Thyroid gland (tissue), 4 donors: Measurements from ENCODE around the gene PDZRN3. TPM values are rescaled to one million over a fixed set of nuclear protein-coding genes. Genes with fewer than 3 reads are reported as not detected.

Experiments used
- DNase-seq, 2 donors: peaks; one replicate each; pipeline ENCODE4 v3.0.0-alpha.2; 2019
- H3K27ac ChIP-seq, 3 donors: fragments of 200-600 bp; sonication (generic); 1 replicate in 2 of 3; 2 replicates in 1 of 3; pipeline ENCODE4 v1.5.1; 2016 to 2019; ENCODE audit warnings: mild to moderate bottlenecking in 1 of 3, moderate library complexity in 1 of 3
- H3K27me3 ChIP-seq: fragments of 200-600 bp; sonication (generic); one replicate; pipeline ENCODE4 v1.5.1; 2019
- H3K36me3 ChIP-seq, 2 donors: fragments of 200-600 bp; sonication (generic); one replicate each; pipeline ENCODE4 v1.5.1; 2016 to 2019
- H3K4me1 ChIP-seq, 2 donors: fragments of 200-600 bp; sonication (generic); one replicate each; pipeline ENCODE4 v1.5.1; 2017 to 2019
- H3K4me3 ChIP-seq, 3 donors: fragments of 200-600 bp; sonication (generic); replicated peaks in 1 of 3; 1 replicate in 2 of 3; 2 replicates in 1 of 3; pipeline ENCODE4 v1.5.1; 2016; ENCODE audit warnings: mild to moderate bottlenecking in 1 of 3
- H3K9me3 ChIP-seq: fragments of 200-600 bp; sonication (generic); one replicate; pipeline ENCODE4 v1.5.1; 2017
- CTCF ChIP-seq, 6 experiments: fragments of 200-600 bp in 3 of 6; fragments of 450-650 bp in 3 of 6; sonication (generic) in 3 of 6; IDR thresholded peaks; one replicate each; pipeline ENCODE4 v1.5.1; 2016 to 2019; ENCODE audit warnings: antibody characterized with exemption in 6 of 6, mild to moderate bottlenecking in 2 of 6, inconsistent platforms in 1 of 6, moderate library complexity in 1 of 6
- POLR2A ChIP-seq, 2 donors: fragments of 450-650 bp; IDR thresholded peaks; one replicate each; pipeline ENCODE4 v1.6.1; 2017; ENCODE audit warnings: antibody characterized with exemption in 2 of 2, mild to moderate bottlenecking in 2 of 2, moderate library complexity in 1 of 2
- WGBS, 2 donors: methylation state at CpG; one replicate each; pipeline ENCODE4 v1.1.5; 2017; 5-methylcytosine and 5-hydroxymethylcytosine counted together
- intact Hi-C: fragments of 100-400 bp; cut with DNase I; formaldehyde crosslinking; loops from one replicate; pipeline ENCODE4 v1.15.1; 2023
- total RNA-seq, 4 donors: library from RNA; depleted of rRNA; stranded (reverse); fragments of >200 nt; gene quantifications; one replicate each; pipeline ENCODE4 v1.2.3, GENCODE V29; 2016

Gene PDZRN3
- total RNA-seq, 4 donors from 2014 or later, result 4.4 to 8.3 (median 6.0) TPM

GRCh38 chr3:73665286-73665685, 40.5 kb upstream of the PDZRN3 start:
- Histone ChIP-seq H3K9me3 (no peaks in the 10 kb centered on the region), H3K4me1 (no peaks in the 10 kb centered on the region), H3K36me3 (no peaks in the 10 kb centered on the region), H3K4me3 (no peak overlapping the region), H3K27me3 (no peaks in the 10 kb centered on the region), H3K27ac (no peak overlapping the region)
- intact Hi-C loops, result no loop called here
- DNase-seq, result no peak
- no peak for TF ChIP-seq CTCF (IDR thresholded peaks at IDR 0.05)
- no peak for TF ChIP-seq POLR2A (IDR thresholded peaks at IDR 0.05)
- 80 to 88% methylated on average over 2 of the region's 2 CpGs for WGBS, 2 donors

- 58% methylated on average over 4 of the region's 4 CpGs for WGBS, 2 donors
- H3K4me3 ChIP-seq, result no peak overlapping the region
Observed at GRCh38 chr3:73664389-73664788, 39.6 kb upstream of the PDZRN3 start.

GRCh38 chr3:73663495-73663894, 38.8 kb upstream of the PDZRN3 start:
- no peaks in the 10 kb centered on the region for H3K9me3 ChIP-seq
- no peaks in the 10 kb centered on the region for H3K4me1 ChIP-seq
- no peak overlapping the region for H3K27ac ChIP-seq
- no peak for TF ChIP-seq POLR2A (IDR thresholded peaks at IDR 0.05)
- no peak for TF ChIP-seq CTCF (IDR thresholded peaks at IDR 0.05)
- 81 to 92% methylated on average over 3 of the region's 3 CpGs for WGBS, 2 donors
- no peaks in the 10 kb centered on the region for H3K36me3 ChIP-seq
- no peak overlapping the region for H3K4me3 ChIP-seq
- intact Hi-C loops, result no loop called here
- H3K27me3 ChIP-seq, result no peaks in the 10 kb centered on the region
- no peak for DNase-seq

More at GRCh38 chr3:73664389-73664788, 39.6 kb upstream of the PDZRN3 start:
- Histone ChIP-seq H3K9me3 (no peaks in the 10 kb centered on the region), H3K27ac (no peak overlapping the region), H3K4me1 (no peaks in the 10 kb centered on the region), H3K27me3 (no peaks in the 10 kb centered on the region), H3K36me3 (no peaks in the 10 kb centered on the region)
- TF ChIP-seq CTCF (IDR thresholded peaks at IDR 0.05) (no peak), POLR2A (IDR thresholded peaks at IDR 0.05) (no peak)
- no peak for DNase-seq
- intact Hi-C loops, result no loop called here

GRCh38 chr3:73661265-73661664, 36.5 kb upstream of the PDZRN3 start:
- no peaks in the 10 kb centered on the region for H3K27me3 ChIP-seq
- TF ChIP-seq CTCF (IDR thresholded peaks at IDR 0.05) (no peak), POLR2A (IDR thresholded peaks at IDR 0.05) (no peak)
- intact Hi-C loops, result no loop called here

GRCh38 chr3:73658227-73658626, 33.5 kb upstream of the PDZRN3 start:
- Histone ChIP-seq H3K9me3 (no peaks in the 10 kb centered on the region), H3K27ac (no peak overlapping the region), H3K4me1 (no peaks in the 10 kb centered on the region), H3K27me3 (no peaks in the 10 kb centered on the region), H3K36me3 (no peaks in the 10 kb centered on the region), H3K4me3 (no peak overlapping the region)
- DNase-seq, result no peak
- TF ChIP-seq CTCF (IDR thresholded peaks at IDR 0.05) (no peak), POLR2A (IDR thresholded peaks at IDR 0.05) (no peak)
- 49 to 55% methylated on average over 4 of the region's 4 CpGs for WGBS, 2 donors
- intact Hi-C loops, result no loop called here

More at GRCh38 chr3:73661265-73661664, 36.5 kb upstream of the PDZRN3 start:
- Histone ChIP-seq H3K36me3 (no peaks in the 10 kb centered on the region), H3K4me1 (no peaks in the 10 kb centered on the region), H3K27ac (no peak overlapping the region), H3K9me3 (no peaks in the 10 kb centered on the region), H3K4me3 (no peak overlapping the region)
- no peak for DNase-seq
